ENCODE data around the gene CCDC8. TPM values are rescaled to one million over a fixed set of nuclear protein-coding genes. Genes with fewer than 3 reads are reported as not detected.
A peak's percentile ranks its signal among the peaks of the same experiment; 100 is the strongest.

The CCDC8 gene
- total and polyA plus RNA-seq, 9 of the 15 experiments (the other 6 are each of a cell fraction or from before 2014, with no cell fraction given) = 0.68 to 30.8 (median 15.6) TPM

- Histone ChIP-seq H3K9me3 (replicated peaks; ENCODE audit: control insufficient read depth, insufficient read depth, low read depth, low read length) (peaks cover 1% of the 10 kb centered on the region), H3K9me1 (ENCODE audit: control insufficient read depth, insufficient read depth, low read length) (no peaks in the 10 kb centered on the region), H3K36me3 (ENCODE audit: control insufficient read depth, insufficient read depth, low read length) (no peaks in the 10 kb centered on the region), H3K27ac (ENCODE audit: extremely low read depth, low read depth, low read length) (no peak overlapping the region), H3K4me1 (replicated peaks in 1 of 2; ENCODE audit: control insufficient read depth in 2 of 2, insufficient read depth in 2 of 2, low read length in 2 of 2) (peaks cover 13 to 22% of the 10 kb centered on the region in 2 experiments; a peak in 4 of 5 replicates), H3K79me2 (ENCODE audit: control insufficient read depth, insufficient read depth, low read length) (no peaks in the 10 kb centered on the region), H3K4me2 (ENCODE audit: insufficient read depth, low read length) (no peak overlapping the region), H4K20me1 (replicated peaks; ENCODE audit: control insufficient read depth, insufficient read depth, low read length) (no peaks in the 10 kb centered on the region), H2AFZ (ENCODE audit: low read depth, low read length) (peak overlapping the region; percentile 48; the same call in 1 of the 2 replicates), H3K9ac (ENCODE audit: insufficient read depth in 1 of 2, low read depth in 2 of 2, low read length in 2 of 2) (no peak overlapping the region), H3K27me3 (ENCODE audit: control insufficient read depth in 2 of 2, insufficient read depth in 2 of 2, low read length in 2 of 2) (peaks cover 1 to 4% of the 10 kb centered on the region in 2 experiments; a peak in 2 of 5 replicates), H3K4me3 (no peak overlapping the region)
- in situ Hi-C loops (cut with MboI) (no loop called here), intact Hi-C loops (cut with micrococcal nuclease) (no loop called here)
- no TSS peak for BruUV-seq (replicated peaks)
- ChIA-PET POLR2A (interaction anchor here (0.6 to 1.7 kb wide), 3 partner anchors 12 to 45 kb away, joined by 3 read pairs; no protein-coding TSS in a partner anchor), CTCF (ENCODE audit: low intra/inter-chr PET ratio) (no interaction called here)
- 77% methylated on average over 5 of the region's 7 CpGs for WGBS (ENCODE audit: insufficient coverage, low coverage, missing lambda C conversion rate)
- no peak for FAIRE-seq
- no peak for ATAC-seq
- TF ChIP-seq SNAPC5 (CRISPR knock-in tag; IDR thresholded peaks at IDR 0.05) (no peak), MAFF (IDR thresholded peaks at IDR 0.05; ENCODE audit: low read length) (no peak), RNF219 (CRISPR knock-in tag; IDR thresholded peaks at IDR 0.05) (no peak), CREBBP (IDR thresholded peaks at IDR 0.05; ENCODE audit: low read depth, low read length) (no peak), FOXA3 (CRISPR knock-in tag; conservative IDR thresholded peaks at IDR 0.05 in 1 of 2, IDR thresholded peaks at IDR 0.05 in 1 of 2) (no peak), KLF1 (tag; IDR thresholded peaks at IDR 0.05) (no peak), GTF2A2 (tag; IDR thresholded peaks at IDR 0.05) (no peak), CC2D1A (IDR thresholded peaks at IDR 0.05) (no peak), PTRF (tag; IDR thresholded peaks at IDR 0.05) (no peak)
- DNase-seq (ENCODE audit: extremely low read depth in 1 of 4, low spot score in 3 of 4) = no peak
Observed at GRCh38 chr19:46420056-46420455, 6.7 kb upstream of the CCDC8 start.
